C4-2B (cell line): Measurements from ENCODE around the gene STH.
A peak's percentile ranks its signal among the peaks of the same experiment; 100 is the strongest.

Source experiments
- ZFX ChIP-seq: fragments of 450-650 bp; IDR thresholded peaks from 2 replicates; pipeline ENCODE4 v1.6.1; 2017
- TF ChIP-seq, protein P1 (sequence below): fragments of 450-650 bp; conservative IDR thresholded peaks from 2 replicates; pipeline ENCODE4 v1.5.1; 2017; ENCODE audit warnings: mild to moderate bottlenecking

DNA sequence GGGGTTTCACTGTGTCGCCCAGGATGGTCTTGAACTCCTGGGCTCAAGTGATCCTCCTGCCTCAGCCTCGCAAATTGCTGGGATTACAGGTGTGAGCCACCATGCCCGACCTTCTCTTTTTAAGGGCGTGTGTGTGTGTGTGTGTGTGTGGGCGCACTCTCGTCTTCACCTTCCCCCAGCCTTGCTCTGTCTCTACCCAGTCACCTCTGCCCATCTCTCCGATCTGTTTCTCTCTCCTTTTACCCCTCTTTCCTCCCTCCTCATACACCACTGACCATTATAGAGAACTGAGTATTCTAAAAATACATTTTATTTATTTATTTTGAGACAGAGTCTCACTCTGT, 3.9 kb downstream of the STH start:
- TF ChIP-seq, protein P1, sequence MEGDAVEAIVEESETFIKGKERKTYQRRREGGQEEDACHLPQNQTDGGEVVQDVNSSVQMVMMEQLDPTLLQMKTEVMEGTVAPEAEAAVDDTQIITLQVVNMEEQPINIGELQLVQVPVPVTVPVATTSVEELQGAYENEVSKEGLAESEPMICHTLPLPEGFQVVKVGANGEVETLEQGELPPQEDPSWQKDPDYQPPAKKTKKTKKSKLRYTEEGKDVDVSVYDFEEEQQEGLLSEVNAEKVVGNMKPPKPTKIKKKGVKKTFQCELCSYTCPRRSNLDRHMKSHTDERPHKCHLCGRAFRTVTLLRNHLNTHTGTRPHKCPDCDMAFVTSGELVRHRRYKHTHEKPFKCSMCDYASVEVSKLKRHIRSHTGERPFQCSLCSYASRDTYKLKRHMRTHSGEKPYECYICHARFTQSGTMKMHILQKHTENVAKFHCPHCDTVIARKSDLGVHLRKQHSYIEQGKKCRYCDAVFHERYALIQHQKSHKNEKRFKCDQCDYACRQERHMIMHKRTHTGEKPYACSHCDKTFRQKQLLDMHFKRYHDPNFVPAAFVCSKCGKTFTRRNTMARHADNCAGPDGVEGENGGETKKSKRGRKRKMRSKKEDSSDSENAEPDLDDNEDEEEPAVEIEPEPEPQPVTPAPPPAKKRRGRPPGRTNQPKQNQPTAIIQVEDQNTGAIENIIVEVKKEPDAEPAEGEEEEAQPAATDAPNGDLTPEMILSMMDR, result 0 out of 2 replicates have a peak, but pooled peaks have one; percentile 5
- TF ChIP-seq ZFX, result no peak
